ENCODE measurements around the gene FLAD1. TPM values are rescaled to one million over a fixed set of nuclear protein-coding genes. Genes with fewer than 3 reads are reported as not detected.

FLAD1 gene
- polyA plus RNA-seq, 2 of the 4 experiments (the other 2 are of a cell fraction) = 34.1 to 43.5 TPM

DNA sequence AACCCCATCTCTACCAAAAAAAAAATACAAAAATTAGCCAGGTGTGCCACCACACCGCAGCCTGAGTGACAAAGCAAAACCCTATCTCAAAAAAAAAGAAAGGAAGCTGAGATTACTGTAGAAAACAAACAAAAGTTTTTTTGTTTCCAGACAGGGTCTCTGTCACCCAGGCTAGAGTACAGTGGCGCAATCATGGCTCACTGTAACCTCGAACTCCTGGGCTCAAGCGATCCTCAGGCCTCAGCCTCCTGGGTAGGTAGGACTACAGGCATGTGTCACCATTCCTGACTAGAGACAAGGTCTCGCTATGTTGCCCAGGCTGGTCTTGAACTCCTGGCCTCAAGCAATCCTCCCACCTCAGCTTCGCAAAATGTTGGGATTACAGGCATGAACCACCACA lies 18.8 kb upstream of the FLAD1 start:
- ATAC-seq (no peak), DNase-seq (ENCODE audit: low read depth in 1 of 2, low spot score in 1 of 2) (no peak), FAIRE-seq (no peak)
- 0 out of 6 replicates have a peak overlapping the region, but pooled peaks of 1 of the 2 experiments have one; percentile 7 for H3K27ac ChIP-seq
- WGBS (ENCODE audit: missing lambda C conversion rate) = 90% methylated on average over 6 of the region's 6 CpGs
- TF ChIP-seq CEBPB (IDR thresholded peaks at IDR 0.05) = peak in 1 of 2 experiments; percentile 42; a peak in 2 of 4 replicates
- TF ChIP-seq HOXA7 (CRISPR knock-in tag; IDR thresholded peaks at IDR 0.05) = no peak
- no peak overlapping the region for H3K4me2 ChIP-seq
- H3K4me3 ChIP-seq = no peak overlapping the region
- POLR2A ChIA-PET = interaction anchor here (0.6 to 1.9 kb wide), 3 partner anchors 10 to 80 kb away, joined by 4 to 8 read pairs (median 6); partner anchors contain the start of gene CKS1B
- peaks cover 40% of the 10 kb centered on the region for H3K4me1 ChIP-seq
- CTCF ChIA-PET = interaction anchor here (1.2 kb wide), 1 partner anchor 9 kb away, joined by 4 read pairs; the partner anchor contains the start of gene PBXIP1
- H3K9me3 ChIP-seq = no peaks in the 10 kb centered on the region

DNA sequence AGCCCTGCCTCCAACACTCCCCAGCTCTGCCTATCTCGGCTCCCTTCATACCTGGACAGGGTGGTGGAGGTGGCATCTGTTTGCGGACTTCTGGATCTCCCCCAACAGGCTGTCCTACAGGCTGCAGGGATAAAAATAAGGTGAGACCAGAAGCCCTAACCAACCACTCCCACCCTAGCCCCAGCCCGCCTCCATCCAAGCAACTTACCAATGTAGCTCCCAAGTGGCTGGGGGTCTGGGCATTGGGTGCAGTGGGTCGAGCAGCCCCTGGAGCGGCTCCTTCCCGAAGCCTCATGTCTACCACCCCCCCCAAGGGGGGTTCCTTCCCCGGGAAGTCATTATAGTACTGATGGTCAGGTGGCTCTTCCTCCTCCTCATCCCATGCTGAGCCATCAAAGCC lies 17.0 kb upstream of the FLAD1 start:
- FAIRE-seq = no peak
- Histone ChIP-seq H3K4me1 (peaks cover 35% of the 10 kb centered on the region), H3K4me2 (no peak overlapping the region), H3K4me3 (no peak overlapping the region), H3K9me3 (no peaks in the 10 kb centered on the region), H3K27ac (no peak overlapping the region)
- WGBS (ENCODE audit: missing lambda C conversion rate) = 91% methylated on average over 6 of the region's 7 CpGs
- ChIA-PET CTCF (interaction anchor here (0.9 kb wide), 1 partner anchor 30 kb away, joined by 3 read pairs; the partner anchor contains the start of gene PMVK), POLR2A (interaction anchor here (1.5 to 1.9 kb wide), 2 partner anchors 8 to 10 kb away, joined by 4 to 8 read pairs; partner anchors contain the start of genes CKS1B and PBXIP1)
- no peak for ATAC-seq
- TF ChIP-seq, protein P1, sequence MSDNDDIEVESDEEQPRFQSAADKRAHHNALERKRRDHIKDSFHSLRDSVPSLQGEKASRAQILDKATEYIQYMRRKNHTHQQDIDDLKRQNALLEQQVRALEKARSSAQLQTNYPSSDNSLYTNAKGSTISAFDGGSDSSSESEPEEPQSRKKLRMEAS (IDR thresholded peaks at IDR 0.05) = no peak
- TF ChIP-seq ZC3H11A (IDR thresholded peaks at IDR 0.05) (no peak), MAFK (IDR thresholded peaks at IDR 0.05; ENCODE audit: partially characterized antibody) (no peak), BHLHE40 (IDR thresholded peaks at IDR 0.05; ENCODE audit: low read depth, low read length) (no peak), JUN (IDR thresholded peaks at IDR 0.05) (no peak), KDM5A (IDR thresholded peaks at IDR 0.05) (no peak), RARB (CRISPR knock-in tag; IDR thresholded peaks at IDR 0.05) (no peak), MYC (IDR thresholded peaks at IDR 0.05; ENCODE audit: borderline replicate concordance, low read length) (no peak), CHD4 (IDR thresholded peaks at IDR 0.05; ENCODE audit: borderline replicate concordance) (no peak), FOSL2 (IDR thresholded peaks at IDR 0.05) (no peak), FOSL2 (CRISPR knock-in tag; IDR thresholded peaks at IDR 0.05) (no peak), SMC3 (IDR thresholded peaks at IDR 0.05) (no peak), KDM1A (IDR thresholded peaks at IDR 0.05; ENCODE audit: low read depth) (no peak), RNF2 (IDR thresholded peaks at IDR 0.05; ENCODE audit: borderline replicate concordance, low read depth) (no peak)
- TF ChIP-seq, protein P2, sequence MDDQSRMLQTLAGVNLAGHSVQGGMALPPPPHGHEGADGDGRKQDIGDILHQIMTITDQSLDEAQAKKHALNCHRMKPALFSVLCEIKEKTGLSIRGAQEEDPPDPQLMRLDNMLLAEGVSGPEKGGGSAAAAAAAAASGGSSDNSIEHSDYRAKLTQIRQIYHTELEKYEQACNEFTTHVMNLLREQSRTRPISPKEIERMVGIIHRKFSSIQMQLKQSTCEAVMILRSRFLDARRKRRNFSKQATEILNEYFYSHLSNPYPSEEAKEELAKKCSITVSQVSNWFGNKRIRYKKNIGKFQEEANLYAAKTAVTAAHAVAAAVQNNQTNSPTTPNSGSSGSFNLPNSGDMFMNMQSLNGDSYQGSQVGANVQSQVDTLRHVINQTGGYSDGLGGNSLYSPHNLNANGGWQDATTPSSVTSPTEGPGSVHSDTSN (IDR thresholded peaks at IDR 0.05) = no peak
- TF ChIP-seq, protein P3, sequence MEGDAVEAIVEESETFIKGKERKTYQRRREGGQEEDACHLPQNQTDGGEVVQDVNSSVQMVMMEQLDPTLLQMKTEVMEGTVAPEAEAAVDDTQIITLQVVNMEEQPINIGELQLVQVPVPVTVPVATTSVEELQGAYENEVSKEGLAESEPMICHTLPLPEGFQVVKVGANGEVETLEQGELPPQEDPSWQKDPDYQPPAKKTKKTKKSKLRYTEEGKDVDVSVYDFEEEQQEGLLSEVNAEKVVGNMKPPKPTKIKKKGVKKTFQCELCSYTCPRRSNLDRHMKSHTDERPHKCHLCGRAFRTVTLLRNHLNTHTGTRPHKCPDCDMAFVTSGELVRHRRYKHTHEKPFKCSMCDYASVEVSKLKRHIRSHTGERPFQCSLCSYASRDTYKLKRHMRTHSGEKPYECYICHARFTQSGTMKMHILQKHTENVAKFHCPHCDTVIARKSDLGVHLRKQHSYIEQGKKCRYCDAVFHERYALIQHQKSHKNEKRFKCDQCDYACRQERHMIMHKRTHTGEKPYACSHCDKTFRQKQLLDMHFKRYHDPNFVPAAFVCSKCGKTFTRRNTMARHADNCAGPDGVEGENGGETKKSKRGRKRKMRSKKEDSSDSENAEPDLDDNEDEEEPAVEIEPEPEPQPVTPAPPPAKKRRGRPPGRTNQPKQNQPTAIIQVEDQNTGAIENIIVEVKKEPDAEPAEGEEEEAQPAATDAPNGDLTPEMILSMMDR (IDR thresholded peaks at IDR 0.05) = no peak
- no peak for DNase-seq (ENCODE audit: low read depth in 1 of 2, low spot score in 1 of 2)

DNA sequence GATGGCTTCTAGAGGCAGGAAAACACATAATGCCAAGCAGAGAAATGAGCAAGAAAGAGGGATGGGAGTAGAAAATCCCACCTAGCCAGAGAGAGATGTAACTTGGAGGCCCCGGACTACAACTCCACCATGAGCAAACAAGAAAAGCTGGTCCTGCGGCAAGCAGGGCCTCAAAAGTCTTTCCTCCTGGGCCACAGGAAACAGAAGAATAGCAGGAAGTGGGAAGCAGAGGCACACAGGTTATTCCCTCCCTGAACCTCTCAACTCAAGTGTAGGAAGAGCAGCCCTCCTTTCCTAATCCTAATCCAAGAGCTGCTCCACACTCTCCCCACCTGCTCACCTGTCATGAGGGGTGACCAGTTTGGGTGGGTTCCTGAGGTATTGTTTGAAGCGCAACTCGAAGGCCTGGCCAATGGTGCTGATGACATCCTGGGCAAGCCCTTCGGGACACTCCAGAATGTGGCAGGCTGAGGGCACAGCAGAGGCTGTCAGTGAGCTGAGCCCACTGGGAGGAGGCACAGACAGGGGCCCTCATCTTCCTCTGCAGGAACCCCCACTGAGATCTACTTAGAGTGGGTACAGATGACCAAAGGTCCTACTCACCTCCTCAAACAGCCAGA lies 15.7 kb upstream of the FLAD1 start:
- no peak for ATAC-seq
- FAIRE-seq = no peak
- H3K4me3 ChIP-seq = no peak overlapping the region
- WGBS (ENCODE audit: missing lambda C conversion rate) = 93% methylated on average over 4 of the region's 5 CpGs
- H3K9me3 ChIP-seq = no peaks in the 10 kb centered on the region
- peak overlapping the region; percentile 99 for H3K4me2 ChIP-seq
- H3K4me1 ChIP-seq = peaks cover 48% of the 10 kb centered on the region
- ChIA-PET POLR2A (no interaction called here), CTCF (no interaction called here)
- DNase-seq (ENCODE audit: low read depth in 1 of 2, low spot score in 1 of 2) = no peak
- H3K27ac ChIP-seq = peak overlapping the region in 1 of 2 experiments; percentile 98; a peak in 4 of 6 replicates
- TF ChIP-seq, protein P4, sequence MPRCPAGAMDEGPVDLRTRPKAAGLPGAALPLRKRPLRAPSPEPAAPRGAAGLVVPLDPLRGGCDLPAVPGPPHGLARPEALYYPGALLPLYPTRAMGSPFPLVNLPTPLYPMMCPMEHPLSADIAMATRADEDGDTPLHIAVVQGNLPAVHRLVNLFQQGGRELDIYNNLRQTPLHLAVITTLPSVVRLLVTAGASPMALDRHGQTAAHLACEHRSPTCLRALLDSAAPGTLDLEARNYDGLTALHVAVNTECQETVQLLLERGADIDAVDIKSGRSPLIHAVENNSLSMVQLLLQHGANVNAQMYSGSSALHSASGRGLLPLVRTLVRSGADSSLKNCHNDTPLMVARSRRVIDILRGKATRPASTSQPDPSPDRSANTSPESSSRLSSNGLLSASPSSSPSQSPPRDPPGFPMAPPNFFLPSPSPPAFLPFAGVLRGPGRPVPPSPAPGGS (IDR thresholded peaks at IDR 0.05) = no peak
- TF ChIP-seq NR3C1 (IDR thresholded peaks at IDR 0.05) (no peak), CBX2 (IDR thresholded peaks at IDR 0.05; ENCODE audit: borderline replicate concordance, low read depth) (no peak), RARB (CRISPR knock-in tag; IDR thresholded peaks at IDR 0.05) (no peak), FOXS1 (CRISPR knock-in tag; IDR thresholded peaks at IDR 0.05) (no peak), MYC (IDR thresholded peaks at IDR 0.05; ENCODE audit: borderline replicate concordance, low read length) (no peak), TP53 (CRISPR knock-in tag; IDR thresholded peaks at IDR 0.05) (no peak), JUN (IDR thresholded peaks at IDR 0.05) (no peak), CHD4 (IDR thresholded peaks at IDR 0.05; ENCODE audit: borderline replicate concordance) (no peak), SREBF2 (IDR thresholded peaks at IDR 0.05) (no peak), CEBPB (IDR thresholded peaks at IDR 0.05) (no peak), ESRRA (IDR thresholded peaks at IDR 0.05; ENCODE audit: borderline replicate concordance, low read length) (no peak), HDAC2 (IDR thresholded peaks at IDR 0.05) (no peak)
- TF ChIP-seq, protein P5, sequence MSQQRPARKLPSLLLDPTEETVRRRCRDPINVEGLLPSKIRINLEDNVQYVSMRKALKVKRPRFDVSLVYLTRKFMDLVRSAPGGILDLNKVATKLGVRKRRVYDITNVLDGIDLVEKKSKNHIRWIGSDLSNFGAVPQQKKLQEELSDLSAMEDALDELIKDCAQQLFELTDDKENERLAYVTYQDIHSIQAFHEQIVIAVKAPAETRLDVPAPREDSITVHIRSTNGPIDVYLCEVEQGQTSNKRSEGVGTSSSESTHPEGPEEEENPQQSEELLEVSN (IDR thresholded peaks at IDR 0.05; ENCODE audit: borderline replicate concordance, low read depth) = no peak
- TF ChIP-seq, protein P6, sequence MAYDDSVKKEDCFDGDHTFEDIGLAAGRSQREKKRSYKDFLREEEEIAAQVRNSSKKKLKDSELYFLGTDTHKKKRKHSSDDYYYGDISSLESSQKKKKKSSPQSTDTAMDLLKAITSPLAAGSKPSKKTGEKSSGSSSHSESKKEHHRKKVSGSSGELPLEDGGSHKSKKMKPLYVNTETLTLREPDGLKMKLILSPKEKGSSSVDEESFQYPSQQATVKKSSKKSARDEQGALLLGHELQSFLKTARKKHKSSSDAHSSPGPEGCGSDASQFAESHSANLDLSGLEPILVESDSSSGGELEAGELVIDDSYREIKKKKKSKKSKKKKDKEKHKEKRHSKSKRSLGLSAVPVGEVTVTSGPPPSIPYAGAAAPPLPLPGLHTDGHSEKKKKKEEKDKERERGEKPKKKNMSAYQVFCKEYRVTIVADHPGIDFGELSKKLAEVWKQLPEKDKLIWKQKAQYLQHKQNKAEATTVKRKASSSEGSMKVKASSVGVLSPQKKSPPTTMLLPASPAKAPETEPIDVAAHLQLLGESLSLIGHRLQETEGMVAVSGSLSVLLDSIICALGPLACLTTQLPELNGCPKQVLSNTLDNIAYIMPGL (CRISPR knock-in tag; IDR thresholded peaks at IDR 0.05; ENCODE audit: borderline replicate concordance) = no peak
